Adrenal gland (tissue), 5 donors: Measurements from ENCODE around the gene NDUFS6.

Experiments
- POLR2A ChIP-seq, 2 donors: fragments of 450-650 bp; IDR thresholded peaks; one replicate each; pipeline ENCODE4 v1.6.1; 2017; ENCODE audit warnings: antibody characterized with exemption in 2 of 2, mild to moderate bottlenecking in 2 of 2, moderate library complexity in 1 of 2
- TF ChIP-seq, protein P1 (sequence below), 6 experiments: fragments of 450-650 bp in 4 of 6; fragments of 200-600 bp in 2 of 6; sonication (generic) in 1 of 6; IDR thresholded peaks; 1 replicate in 5 of 6; 2 replicates in 1 of 6; pipeline versions ENCODE4 v1.5.1 to v1.8.0; 2016 to 2021; ENCODE audit warnings: antibody characterized with exemption in 6 of 6, mild to moderate bottlenecking in 2 of 6, moderate library complexity in 1 of 6
- donor health status: DM: no; HTN: no; CAD: no.

DNA sequence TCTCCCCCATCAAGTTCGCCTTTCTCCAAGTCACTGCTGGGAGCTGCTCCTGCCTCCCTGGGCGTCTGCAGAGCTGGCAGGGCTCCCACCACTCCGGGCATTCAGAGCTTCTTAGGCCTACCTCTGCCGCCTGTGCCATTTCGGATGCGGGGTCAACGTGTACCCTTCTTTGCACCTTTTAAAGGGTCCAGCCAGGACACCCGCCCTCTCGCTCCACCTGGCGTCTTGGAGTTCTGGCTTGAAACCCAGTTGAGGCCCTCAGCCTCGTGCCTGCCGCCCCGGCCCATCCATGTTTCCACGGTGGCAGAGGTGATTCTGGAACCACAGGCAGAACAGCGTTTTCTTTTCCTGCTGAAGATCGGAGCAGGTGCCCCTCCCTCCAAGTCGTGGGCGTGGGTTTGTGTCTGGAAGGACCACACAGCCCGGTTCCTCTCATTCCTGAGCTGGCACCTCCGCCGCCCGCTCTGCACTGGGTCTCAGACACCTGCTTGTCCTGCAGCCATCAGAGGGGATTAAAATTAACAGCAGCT lies 32.9 kb downstream of the NDUFS6 start:
- TF ChIP-seq, protein P1, sequence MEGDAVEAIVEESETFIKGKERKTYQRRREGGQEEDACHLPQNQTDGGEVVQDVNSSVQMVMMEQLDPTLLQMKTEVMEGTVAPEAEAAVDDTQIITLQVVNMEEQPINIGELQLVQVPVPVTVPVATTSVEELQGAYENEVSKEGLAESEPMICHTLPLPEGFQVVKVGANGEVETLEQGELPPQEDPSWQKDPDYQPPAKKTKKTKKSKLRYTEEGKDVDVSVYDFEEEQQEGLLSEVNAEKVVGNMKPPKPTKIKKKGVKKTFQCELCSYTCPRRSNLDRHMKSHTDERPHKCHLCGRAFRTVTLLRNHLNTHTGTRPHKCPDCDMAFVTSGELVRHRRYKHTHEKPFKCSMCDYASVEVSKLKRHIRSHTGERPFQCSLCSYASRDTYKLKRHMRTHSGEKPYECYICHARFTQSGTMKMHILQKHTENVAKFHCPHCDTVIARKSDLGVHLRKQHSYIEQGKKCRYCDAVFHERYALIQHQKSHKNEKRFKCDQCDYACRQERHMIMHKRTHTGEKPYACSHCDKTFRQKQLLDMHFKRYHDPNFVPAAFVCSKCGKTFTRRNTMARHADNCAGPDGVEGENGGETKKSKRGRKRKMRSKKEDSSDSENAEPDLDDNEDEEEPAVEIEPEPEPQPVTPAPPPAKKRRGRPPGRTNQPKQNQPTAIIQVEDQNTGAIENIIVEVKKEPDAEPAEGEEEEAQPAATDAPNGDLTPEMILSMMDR (IDR thresholded peaks at IDR 0.05), result no peak
- no peak for TF ChIP-seq POLR2A (IDR thresholded peaks at IDR 0.05)
